Activated CD4-positive, alpha-beta memory T cell treated with anti-CD3 and anti-CD28 coated beads for 36 hours (primary cell): ENCODE measurements around the gene RAP1GDS1. TPM values are rescaled to one million over a fixed set of nuclear protein-coding genes. Genes with fewer than 3 reads are reported as not detected.

Experiments
- CTCF ChIA-PET: fragments of 350-600 bp; sonication (Branson Sonifier 250); formaldehyde crosslinking; loops from one replicate; lab custom pipeline; 2021; ENCODE audit warnings: antibody characterized with exemption, inconsistent platforms; lab: Charles Lee
- POLR2A ChIA-PET: fragments of 350-600 bp; sonication (Branson Sonifier 250); formaldehyde crosslinking; loops from one replicate; lab custom pipeline; 2021; ENCODE audit warnings: antibody characterized with exemption; lab: Charles Lee
- DNase-seq: peaks from one replicate; pipeline ENCODE4 v3.0.0-alpha.2; 2020
- H3K27ac Mint-ChIP-seq: one replicate; pipeline ENCODE4 v1.8.0; 2021; ENCODE audit warnings: mixed read lengths
- H3K27me3 Mint-ChIP-seq: one replicate; pipeline ENCODE4 v1.8.0; 2021; ENCODE audit warnings: mixed read lengths
- H3K36me3 Mint-ChIP-seq: one replicate; pipeline ENCODE4 v1.8.0; 2021; ENCODE audit warnings: mixed read lengths
- H3K4me1 Mint-ChIP-seq: one replicate; pipeline ENCODE4 v1.8.0; 2021; ENCODE audit warnings: low read depth, mixed read lengths
- H3K4me3 Mint-ChIP-seq: one replicate; pipeline ENCODE4 v1.8.0; 2021; ENCODE audit warnings: mild to moderate bottlenecking, mixed read lengths
- H3K9me3 Mint-ChIP-seq: one replicate; pipeline ENCODE4 v1.8.0; 2021; ENCODE audit warnings: mixed read lengths
- intact Hi-C: fragments of 100-400 bp; cut with micrococcal nuclease; formaldehyde crosslinking; loops from one replicate; pipeline ENCODE4 v1.15.1; 2023
- total RNA-seq, 2 experiments: library from RNA; stranded (reverse); gene quantifications; one replicate each; pipeline ENCODE4 v1.2.3, GENCODE V29; 2021

RAP1GDS1 gene
- 10 to 100 TPM; 53.0 to 58.4 TPM for total RNA-seq

GRCh38 chr4:98260579-98261404 is at the start of gene RAP1GDS1:
Gene RAP1GDS1, plus strand, starts transcription at chr4:98261384. Its CDS starts 182 bp downstream, at chr4:98261566.
- Mint-ChIP-seq H3K9me3 (no peaks in the 10 kb centered on the region), H3K36me3 (peaks cover 6% of the 10 kb centered on the region), H3K27ac (peak within 1 kb of the TSS; percentile 97), H3K4me1 (peaks cover 44% of the 10 kb centered on the region), H3K27me3 (no peaks in the 10 kb centered on the region), H3K4me3 (peak within 1 kb of the TSS; percentile 99)
- ChIA-PET CTCF (interaction anchor here (0.6 to 2.7 kb wide), 5 partner anchors 24 to 734 kb away, joined by 3 to 10 read pairs (median 4); partner anchors contain the start of genes METAP1 and STPG2), POLR2A (interaction anchor here (0.5 to 2.8 kb wide), 13 partner anchors 23 to 734 kb away, joined by 3 to 19 read pairs (median 4); partner anchors contain the start of genes EIF4E, METAP1, STPG2 and TSPAN5)
- intact Hi-C loops: loop anchor here (1.0 to 10.0 kb wide), 10 partner anchors 117 to 1684 kb away; partner anchors contain the start of genes ADH5, DNAJB14, EIF4E and METAP1
- peak; percentile 96 for DNase-seq

GRCh38 chr4:98222306-98222705 is 38.9 kb upstream of the RAP1GDS1 start:
- Mint-ChIP-seq H3K27me3 (no peaks in the 10 kb centered on the region), H3K9me3 (no peaks in the 10 kb centered on the region), H3K36me3 (no peaks in the 10 kb centered on the region), H3K27ac (no peak overlapping the region), H3K4me1 (no peaks in the 10 kb centered on the region), H3K4me3 (no peak overlapping the region)
- DNase-seq: no peak
- ChIA-PET CTCF (no interaction called here), POLR2A (no interaction called here)
- intact Hi-C loops: no loop called here

- H3K4me1 Mint-ChIP-seq: no peaks in the 10 kb centered on the region
- ChIA-PET POLR2A (no interaction called here), CTCF (no interaction called here)
Measured at GRCh38 chr4:98226396-98226795, 34.8 kb upstream of the RAP1GDS1 start.

GRCh38 chr4:98230961-98231360 is 30.2 kb upstream of the RAP1GDS1 start:
- POLR2A ChIA-PET: no interaction called here
- H3K27ac Mint-ChIP-seq: no peak overlapping the region

More at GRCh38 chr4:98226396-98226795, 34.8 kb upstream of the RAP1GDS1 start:
- Mint-ChIP-seq H3K27ac (no peak overlapping the region), H3K4me3 (no peak overlapping the region), H3K27me3 (no peaks in the 10 kb centered on the region), H3K36me3 (no peaks in the 10 kb centered on the region), H3K9me3 (no peaks in the 10 kb centered on the region)
- intact Hi-C loops: no loop called here
- DNase-seq: no peak

GRCh38 chr4:98232202-98232601 is 29.0 kb upstream of the RAP1GDS1 start:
- Mint-ChIP-seq H3K4me3 (no peak overlapping the region), H3K36me3 (no peaks in the 10 kb centered on the region), H3K27ac (no peak overlapping the region), H3K9me3 (no peaks in the 10 kb centered on the region), H3K27me3 (no peaks in the 10 kb centered on the region), H3K4me1 (no peaks in the 10 kb centered on the region)
- DNase-seq: no peak
- CTCF ChIA-PET: no interaction called here
- POLR2A ChIA-PET: no interaction called here
- intact Hi-C loops: no loop called here

More at GRCh38 chr4:98230961-98231360, 30.2 kb upstream of the RAP1GDS1 start:
- no peaks in the 10 kb centered on the region for H3K36me3 Mint-ChIP-seq
- intact Hi-C loops: no loop called here
- H3K4me1 Mint-ChIP-seq: no peaks in the 10 kb centered on the region
- CTCF ChIA-PET: no interaction called here
- no peaks in the 10 kb centered on the region for H3K27me3 Mint-ChIP-seq
- no peak for DNase-seq
- no peaks in the 10 kb centered on the region for H3K9me3 Mint-ChIP-seq
- no peak overlapping the region for H3K4me3 Mint-ChIP-seq

- Mint-ChIP-seq H3K4me3 (no peak overlapping the region), H3K27ac (no peak overlapping the region), H3K4me1 (no peaks in the 10 kb centered on the region), H3K36me3 (no peaks in the 10 kb centered on the region), H3K27me3 (no peaks in the 10 kb centered on the region), H3K9me3 (no peaks in the 10 kb centered on the region)
- ChIA-PET POLR2A (no interaction called here), CTCF (no interaction called here)
- intact Hi-C loops: no loop called here
- no peak for DNase-seq
Measured at GRCh38 chr4:98237204-98237603, 24.0 kb upstream of the RAP1GDS1 start.

- H3K27me3 Mint-ChIP-seq: peaks cover 7% of the 10 kb centered on the region
- H3K36me3 Mint-ChIP-seq: peaks cover 2% of the 10 kb centered on the region
- no peak for DNase-seq
- ChIA-PET CTCF (no interaction called here), POLR2A (no interaction called here)
- intact Hi-C loops: no loop called here
- no peak overlapping the region for H3K4me3 Mint-ChIP-seq
- H3K27ac Mint-ChIP-seq: no peak overlapping the region
- H3K9me3 Mint-ChIP-seq: no peaks in the 10 kb centered on the region
- H3K4me1 Mint-ChIP-seq: no peaks in the 10 kb centered on the region
Measured at GRCh38 chr4:98242063-98242462, 19.1 kb upstream of the RAP1GDS1 start.

GRCh38 chr4:98242538-98242937 is 18.6 kb upstream of the RAP1GDS1 start:
- no peak overlapping the region for H3K4me3 Mint-ChIP-seq
- DNase-seq: no peak
- CTCF ChIA-PET: no interaction called here
- no peak overlapping the region for H3K27ac Mint-ChIP-seq
- POLR2A ChIA-PET: no interaction called here
- peaks cover 2% of the 10 kb centered on the region for H3K36me3 Mint-ChIP-seq
- intact Hi-C loops: no loop called here
- H3K9me3 Mint-ChIP-seq: no peaks in the 10 kb centered on the region
- peaks cover 7% of the 10 kb centered on the region for H3K27me3 Mint-ChIP-seq
- no peaks in the 10 kb centered on the region for H3K4me1 Mint-ChIP-seq

- no peak for DNase-seq
- Mint-ChIP-seq H3K27me3 (peaks cover 7% of the 10 kb centered on the region), H3K4me1 (peaks cover 15% of the 10 kb centered on the region), H3K27ac (no peak overlapping the region), H3K4me3 (no peak overlapping the region), H3K9me3 (no peaks in the 10 kb centered on the region), H3K36me3 (peaks cover 2% of the 10 kb centered on the region)
- CTCF ChIA-PET: no interaction called here
- intact Hi-C loops: no loop called here
- POLR2A ChIA-PET: no interaction called here
Measured at GRCh38 chr4:98245226-98245625, 16.0 kb upstream of the RAP1GDS1 start.

GRCh38 chr4:98248934-98249333 is 12.2 kb upstream of the RAP1GDS1 start:
- ChIA-PET POLR2A (no interaction called here), CTCF (no interaction called here)
- Mint-ChIP-seq H3K27me3 (peaks cover 4% of the 10 kb centered on the region), H3K4me3 (no peak overlapping the region), H3K9me3 (no peaks in the 10 kb centered on the region), H3K27ac (no peak overlapping the region), H3K4me1 (peaks cover 15% of the 10 kb centered on the region), H3K36me3 (peaks cover 2% of the 10 kb centered on the region)
- DNase-seq: no peak
- intact Hi-C loops: no loop called here

- ChIA-PET CTCF (no interaction called here), POLR2A (no interaction called here)
- H3K4me1 Mint-ChIP-seq: peaks cover 15% of the 10 kb centered on the region
- no peak overlapping the region for H3K4me3 Mint-ChIP-seq
- no peaks in the 10 kb centered on the region for H3K9me3 Mint-ChIP-seq
- no peaks in the 10 kb centered on the region for H3K36me3 Mint-ChIP-seq
- no peak for DNase-seq
- H3K27me3 Mint-ChIP-seq: no peaks in the 10 kb centered on the region
- intact Hi-C loops: loop anchor here (5.0 kb wide), 1 partner anchor 42 kb away; no protein-coding TSS in a partner anchor
- H3K27ac Mint-ChIP-seq: no peak overlapping the region
Measured at GRCh38 chr4:98249831-98250230, 11.4 kb upstream of the RAP1GDS1 start.

- intact Hi-C loops: loop anchor here (5.0 kb wide), 1 partner anchor 39 kb away; no protein-coding TSS in a partner anchor
- DNase-seq: no peak
- no peaks in the 10 kb centered on the region for H3K27me3 Mint-ChIP-seq
- no peaks in the 10 kb centered on the region for H3K9me3 Mint-ChIP-seq
- CTCF ChIA-PET: interaction anchor here (0.6 kb wide), 1 partner anchor 676 kb away, joined by 4 read pairs; no protein-coding TSS in a partner anchor
- H3K36me3 Mint-ChIP-seq: no peaks in the 10 kb centered on the region
- H3K27ac Mint-ChIP-seq: no peak overlapping the region
- POLR2A ChIA-PET: no interaction called here
- peaks cover 16% of the 10 kb centered on the region for H3K4me1 Mint-ChIP-seq
- no peak overlapping the region for H3K4me3 Mint-ChIP-seq
Measured at GRCh38 chr4:98253499-98253898, 7.7 kb upstream of the RAP1GDS1 start.
